Keratinocyte (primary cell): Measurements from ENCODE around the gene GUK1. TPM values are rescaled to one million over a fixed set of nuclear protein-coding genes. Genes with fewer than 3 reads are reported as not detected.

Source experiments
- DNase-seq: peaks from one replicate; pipeline ENCODE4 v3.0.0-alpha.2; 2011; ENCODE audit warnings: low read depth, missing footprints, low spot score
- FAIRE-seq: peaks from 2 replicates; lab custom pipeline; 2011; peaks lifted over from hg19 to GRCh38; lab: Jason Lieb, UNC
- H2AFZ ChIP-seq: 2 replicates; pipeline ENCODE4 v1.6.0; 2012; ENCODE audit warnings: low read length, control low read depth, inconsistent platforms; ENCODE audit not compliant: control insufficient read depth
- H3K27ac ChIP-seq: 2 replicates; pipeline ENCODE4 v1.5.1; 2011; ENCODE audit warnings: low read length; ENCODE audit not compliant: control insufficient read depth, insufficient read depth
- H3K27me3 ChIP-seq: 3 replicates; pipeline ENCODE4 v1.6.0; 2011; ENCODE audit warnings: low read length; ENCODE audit not compliant: control insufficient read depth, insufficient read depth; ENCODE audit errors: extremely low read depth
- H3K36me3 ChIP-seq, 2 experiments: 2 replicates in 1 of 2; 3 replicates in 1 of 2; pipeline ENCODE4 v1.5.1; 2011; ENCODE audit warnings: low read length in 2 of 2, mild to moderate bottlenecking in 1 of 2; ENCODE audit not compliant: control insufficient read depth in 2 of 2, insufficient read depth in 2 of 2; ENCODE audit errors: extremely low read depth in 1 of 2
- H3K4me1 ChIP-seq: 3 replicates; pipeline ENCODE4 v1.5.1; 2011; ENCODE audit warnings: low read length; ENCODE audit not compliant: control insufficient read depth, insufficient read depth; ENCODE audit errors: extremely low read depth
- H3K4me2 ChIP-seq: 3 replicates; pipeline ENCODE4 v1.6.0; 2011; ENCODE audit warnings: low read depth, low read length; ENCODE audit not compliant: control insufficient read depth, insufficient read depth; ENCODE audit errors: extremely low read depth
- H3K4me3 ChIP-seq, 3 experiments: fragments of 200-600 bp in 1 of 3; sonication (generic) in 1 of 3; 2 replicates in 2 of 3; 3 replicates in 1 of 3; pipeline ENCODE4 v1.5.1; 2011 to 2016; ENCODE audit warnings: low read length in 3 of 3, mild to moderate bottlenecking in 3 of 3, control low read depth in 2 of 3, inconsistent platforms in 1 of 3, low read depth in 1 of 3, mixed read lengths in 1 of 3, mixed run types in 1 of 3, moderate library complexity in 1 of 3; ENCODE audit not compliant: control insufficient read depth in 2 of 3, insufficient read depth in 2 of 3; ENCODE audit errors: extremely low read depth in 1 of 3
- H3K79me2 ChIP-seq: 2 replicates; pipeline ENCODE4 v1.6.0; 2012; ENCODE audit warnings: low read length; ENCODE audit not compliant: control insufficient read depth, insufficient read depth
- H3K9ac ChIP-seq: 3 replicates; pipeline ENCODE4 v1.6.0; 2011; ENCODE audit warnings: low read length; ENCODE audit not compliant: control insufficient read depth, insufficient read depth; ENCODE audit errors: extremely low read depth
- H3K9me1 ChIP-seq: 3 replicates; pipeline ENCODE4 v1.6.0; 2011; ENCODE audit warnings: low read length; ENCODE audit not compliant: control insufficient read depth, insufficient read depth; ENCODE audit errors: extremely low read depth
- H3K9me3 ChIP-seq: 2 replicates; pipeline ENCODE4 v1.5.1; 2012; ENCODE audit warnings: low read depth, low read length; ENCODE audit not compliant: control insufficient read depth
- H4K20me1 ChIP-seq: 3 replicates; pipeline ENCODE4 v1.6.0; 2011; ENCODE audit warnings: low read length; ENCODE audit not compliant: control insufficient read depth, insufficient read depth; ENCODE audit errors: extremely low read depth
- EZH2 ChIP-seq: IDR thresholded peaks from one replicate; pipeline ENCODE4 v1.6.1; 2012; ENCODE audit warnings: inconsistent platforms, mild to moderate bottlenecking, low read length, moderate library complexity
- dilution Hi-C: fragments of 300-500 bp; cut with MboI; formaldehyde crosslinking; loops from one replicate; pipeline ENCODE4 v1.7.0; 2020; ENCODE audit warnings: low sequenced_read_pairs; ENCODE audit not compliant: extremely low pct_ligation_motif_present
- polyA plus RNA-seq, 5 experiments: library from polyadenylated mRNA; depleted of rRNA in 3 of 5; stranded (reverse) in 3 of 5; stranded (forward) in 1 of 5; unstranded in 1 of 5; fragments of >200 nt; gene quantifications; 1 replicate in 1 of 5; 2 replicates in 3 of 5; 3 replicates in 1 of 5; pipeline versions ENCODE4 v1.2.1 to v1.2.3, GENCODE V29; 2011 to 2012; ENCODE audit warnings: missing spikeins in 2 of 5, low read depth in 1 of 5, low replicate concordance in 1 of 5
- TF ChIP-seq, protein P1 (sequence below), 3 experiments: IDR thresholded peaks in 1 of 3; conservative IDR thresholded peaks in 1 of 3; optimal IDR thresholded peaks in 1 of 3; 2 replicates in 2 of 3; 3 replicates in 1 of 3; pipeline versions ENCODE3 to v1.5.1; 2011; ENCODE audit warnings: low read length in 3 of 3, mild to moderate bottlenecking in 3 of 3, moderate library complexity in 2 of 3, control low read depth in 1 of 3, inconsistent platforms in 1 of 3; ENCODE audit not compliant: insufficient read depth in 2 of 3; ENCODE audit errors: extremely low read depth in 1 of 3

The GUK1 gene
- polyA plus RNA-seq, 1 donor (not counting 4 experiments of a cell fraction or from before 2014, with no cell fraction given) = 450 TPM

- FAIRE-seq (no peak), DNase-seq (no peak)
- Histone ChIP-seq H3K4me3 (no peak overlapping the region), H2AFZ (no peak overlapping the region), H3K4me1 (no peaks in the 10 kb centered on the region), H3K9me1 (no peaks in the 10 kb centered on the region), H3K27ac (no peak overlapping the region), H3K4me2 (no peak overlapping the region), H3K9ac (no peak overlapping the region), H3K79me2 (no peaks in the 10 kb centered on the region), H3K36me3 (peaks cover 0 to 3% of the 10 kb centered on the region in 2 experiments), H4K20me1 (no peaks in the 10 kb centered on the region), H3K27me3 (no peaks in the 10 kb centered on the region), H3K9me3 (no peaks in the 10 kb centered on the region)
- TF ChIP-seq EZH2 = no peak
- TF ChIP-seq, protein P1, sequence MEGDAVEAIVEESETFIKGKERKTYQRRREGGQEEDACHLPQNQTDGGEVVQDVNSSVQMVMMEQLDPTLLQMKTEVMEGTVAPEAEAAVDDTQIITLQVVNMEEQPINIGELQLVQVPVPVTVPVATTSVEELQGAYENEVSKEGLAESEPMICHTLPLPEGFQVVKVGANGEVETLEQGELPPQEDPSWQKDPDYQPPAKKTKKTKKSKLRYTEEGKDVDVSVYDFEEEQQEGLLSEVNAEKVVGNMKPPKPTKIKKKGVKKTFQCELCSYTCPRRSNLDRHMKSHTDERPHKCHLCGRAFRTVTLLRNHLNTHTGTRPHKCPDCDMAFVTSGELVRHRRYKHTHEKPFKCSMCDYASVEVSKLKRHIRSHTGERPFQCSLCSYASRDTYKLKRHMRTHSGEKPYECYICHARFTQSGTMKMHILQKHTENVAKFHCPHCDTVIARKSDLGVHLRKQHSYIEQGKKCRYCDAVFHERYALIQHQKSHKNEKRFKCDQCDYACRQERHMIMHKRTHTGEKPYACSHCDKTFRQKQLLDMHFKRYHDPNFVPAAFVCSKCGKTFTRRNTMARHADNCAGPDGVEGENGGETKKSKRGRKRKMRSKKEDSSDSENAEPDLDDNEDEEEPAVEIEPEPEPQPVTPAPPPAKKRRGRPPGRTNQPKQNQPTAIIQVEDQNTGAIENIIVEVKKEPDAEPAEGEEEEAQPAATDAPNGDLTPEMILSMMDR (optimal IDR thresholded peaks at IDR 0.05 in 1 of 3, IDR thresholded peaks at IDR 0.05 in 1 of 3, conservative IDR thresholded peaks at IDR 0.05 in 1 of 3; ENCODE audit: extremely low read depth in 1 of 3, insufficient read depth in 2 of 3, low read length in 3 of 3) = no peak
- dilution Hi-C loops = no loop called here
These were observed 38.9 kb downstream of the GUK1 start for GRCh38 chr1:228178737-228179684.

DNA sequence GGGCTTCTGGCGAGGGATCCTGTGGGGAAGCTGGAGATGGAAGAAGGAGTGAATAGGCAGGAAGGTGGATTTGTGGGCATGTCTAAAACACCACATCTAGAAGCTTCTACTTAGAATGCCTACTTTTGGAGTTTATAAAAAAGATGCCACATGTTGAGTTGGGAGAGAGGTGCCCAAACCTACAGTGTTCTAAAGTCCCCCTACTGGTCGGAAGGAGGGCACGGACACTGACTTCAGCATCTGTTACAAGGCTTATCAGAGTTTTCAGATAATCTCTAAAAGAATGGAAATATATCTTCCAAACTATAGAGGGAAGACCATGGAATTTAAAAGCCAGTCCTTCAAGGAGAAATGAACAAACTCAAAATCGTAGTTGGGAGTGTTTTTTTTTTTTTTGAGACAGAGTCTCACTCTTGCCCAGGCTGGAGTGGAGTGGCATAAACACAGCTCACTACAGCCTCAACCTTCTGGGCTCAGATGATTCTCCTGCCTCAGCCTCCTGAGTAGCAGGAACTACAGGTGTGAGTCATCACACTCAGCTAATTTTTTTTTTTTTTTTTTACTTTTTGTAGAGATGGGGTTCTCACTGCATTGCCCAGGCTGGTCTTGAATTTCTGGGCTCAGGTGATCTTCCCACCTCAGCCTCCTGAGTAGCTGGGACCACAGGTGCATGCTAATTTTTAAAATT lies 40.3 kb downstream of the GUK1 start:
- Histone ChIP-seq H3K4me2 (no peak overlapping the region), H3K9me3 (no peaks in the 10 kb centered on the region), H3K36me3 (peaks cover 0 to under 1% of the 10 kb centered on the region in 2 experiments), H3K27me3 (no peaks in the 10 kb centered on the region), H3K79me2 (no peaks in the 10 kb centered on the region), H3K4me1 (no peaks in the 10 kb centered on the region), H3K27ac (no peak overlapping the region), H3K9me1 (no peaks in the 10 kb centered on the region), H4K20me1 (no peaks in the 10 kb centered on the region), H3K9ac (no peak overlapping the region), H3K4me3 (no peak overlapping the region), H2AFZ (no peak overlapping the region)
- dilution Hi-C loops = no loop called here
- DNase-seq = no peak
- no peak for FAIRE-seq
- TF ChIP-seq, protein P1 (optimal IDR thresholded peaks at IDR 0.05 in 1 of 3, IDR thresholded peaks at IDR 0.05 in 1 of 3, conservative IDR thresholded peaks at IDR 0.05 in 1 of 3; ENCODE audit: extremely low read depth in 1 of 3, insufficient read depth in 2 of 3, low read length in 3 of 3) = peak in 2 of 3 experiments; percentile 29 to 32
- TF ChIP-seq EZH2 = no peak
